A549 treated with ZK216348 at 1 μM for 4 hours (cell line): ENCODE data around the gene TOMT. TPM values are rescaled to one million over a fixed set of nuclear protein-coding genes. Genes with fewer than 3 reads are reported as not detected.

Experiments
- total RNA-seq: library from RNA; stranded (reverse); fragments of 200-300 nt; extraction: Qiagen RNA extraction; gene quantifications from 5 replicates; pipeline ENCODE4 v1.2.3, GENCODE V29; 2022; ENCODE audit warnings: low read depth

TOMT gene
- not detected in 5 replicates for total RNA-seq

GRCh38 chr11:72105888-72106287, at the start of gene TOMT:
TSS of gene TOMT (plus strand) at chr11:72105924. CDS start at chr11:72105952, 28 bp downstream.

GRCh38 chr11:72080326-72081183, 25.2 kb upstream of the TOMT start, which contains the start of the genes LRRC51 and NUMA1:
TSS of gene LRRC51 (plus strand) at chr11:72080850. CDS start at chr11:72089084, 8,234 bp downstream.
TSS of gene NUMA1 (minus strand) at chr11:72080542. CDS start at chr11:72035943, 44,599 bp downstream.

GRCh38 chr11:72102946-72103753, 2.6 kb upstream of the TOMT start, which contains the start of gene LAMTOR1:
TSS of gene LAMTOR1 (minus strand) at chr11:72103297. CDS start at chr11:72103224, 73 bp downstream.

GRCh38 chr11:72112143-72112977, 6.6 kb downstream of the TOMT start, which contains the start of gene ANAPC15:
TSS of gene ANAPC15 (minus strand) at chr11:72112695. CDS start at chr11:72111276, 1,419 bp downstream.

GRCh38 chr11:72135473-72135872, 29.7 kb downstream of the TOMT start, which contains the start of gene FOLR3:
TSS of gene FOLR3 (plus strand) at chr11:72135725. CDS start at chr11:72135953, 228 bp downstream.

Other genes with a start within 250 kb of the TOMT start
- gene DEFB131B, start 227.5 kb upstream of the TOMT start, total RNA-seq = not detected in 5 replicates
- gene XNDC1N, start 177.3 kb upstream of the TOMT start, total RNA-seq = 2.9 to 5.7 TPM (median 3.4 TPM) in 5 replicates
- 40.5 to 55.3 TPM (median 51.0 TPM) in 5 replicates for gene RNF121, start 176.9 kb upstream of the TOMT start, total RNA-seq
- gene IL18BP, start 107.0 kb upstream of the TOMT start, total RNA-seq = 3.0 to 4.5 TPM (median 3.9 TPM) in 5 replicates
- gene NUMA1, start 25.4 kb upstream of the TOMT start, total RNA-seq = 44.8 to 77.9 TPM (median 68.5 TPM) in 5 replicates
- gene LRRC51, start 25.1 kb upstream of the TOMT start, total RNA-seq = 5.2 to 11.6 TPM (median 7.8 TPM) in 5 replicates
- gene LAMTOR1, start 2.6 kb upstream of the TOMT start, total RNA-seq = 117 to 162 TPM (median 141 TPM) in 5 replicates
- gene ANAPC15, start 6.8 kb downstream of the TOMT start, total RNA-seq = 85.1 to 94.2 TPM (median 88.9 TPM) in 5 replicates
- 0.45 TPM in 1 of 5 replicates, not detected in the others for gene FOLR3, start 29.8 kb downstream of the TOMT start, total RNA-seq
- not detected in 5 replicates for gene FOLR1, start 86.2 kb downstream of the TOMT start, total RNA-seq
- not detected in 5 replicates for gene FOLR2, start 110.9 kb downstream of the TOMT start, total RNA-seq
- gene INPPL1, start 118.8 kb downstream of the TOMT start, total RNA-seq = 42.7 to 96.5 TPM (median 78.5 TPM) in 5 replicates
- gene PHOX2A, start 138.3 kb downstream of the TOMT start, total RNA-seq = not detected in 5 replicates